OCI-LY1 (cell line): ENCODE data around the gene LBX1.

Experiments
- H2AFZ ChIP-seq: fragments of 200-600 bp; sonication (generic), shearing (Covaris generic); 2 replicates; pipeline ENCODE4 v1.6.0; 2014; ENCODE audit warnings: antibody characterized with exemption, mild to moderate bottlenecking, low read length
- H3F3A ChIP-seq: fragments of 200-600 bp; sonication (generic), shearing (Covaris generic); 2 replicates; pipeline ENCODE4 v1.6.0; 2014; ENCODE audit warnings: mild to moderate bottlenecking, antibody characterized with exemption, low read length, moderate library complexity; ENCODE audit not compliant: insufficient read depth
- H3K27ac ChIP-seq: fragments of 200-600 bp; sonication (generic); 2 replicates; pipeline ENCODE4 v1.5.1; 2014; ENCODE audit warnings: low read length, mixed run types, mild to moderate bottlenecking, low read depth; ENCODE audit not compliant: poor library complexity, severe bottlenecking
- H3K27me3 ChIP-seq: fragments of 200-600 bp; sonication (generic); 2 replicates; pipeline ENCODE4 v1.6.0; 2014; ENCODE audit warnings: antibody characterized with exemption, mild to moderate bottlenecking, low read length, moderate library complexity; ENCODE audit not compliant: insufficient read depth
- H3K36me3 ChIP-seq: fragments of 200-600 bp; sonication (generic); 2 replicates; pipeline ENCODE4 v1.6.1; 2014; ENCODE audit warnings: mild to moderate bottlenecking, antibody characterized with exemption, low read length, moderate library complexity, mixed read lengths; ENCODE audit not compliant: insufficient read depth
- H3K4me1 ChIP-seq: fragments of 200-600 bp; sonication (generic); 2 replicates; pipeline ENCODE4 v1.5.1; 2014; ENCODE audit warnings: mild to moderate bottlenecking, low read length, moderate library complexity; ENCODE audit not compliant: insufficient read depth, severe bottlenecking
- H3K4me2 ChIP-seq: fragments of 200-600 bp; sonication (generic), shearing (Covaris generic); 2 replicates; pipeline ENCODE4 v1.6.1; 2014; ENCODE audit warnings: low read length
- H3K4me3 ChIP-seq: fragments of 200-600 bp; sonication (generic); 2 replicates; pipeline ENCODE4 v1.5.1; 2014; ENCODE audit warnings: low read length, low read depth, mild to moderate bottlenecking, mixed read lengths; ENCODE audit not compliant: poor library complexity, severe bottlenecking
- H3K79me2 ChIP-seq: fragments of 200-600 bp; shearing (Covaris generic); 2 replicates; pipeline ENCODE4 v1.6.1; 2016; ENCODE audit warnings: mixed run types, low read length, mixed read lengths; ENCODE audit not compliant: insufficient read depth
- H3K9ac ChIP-seq: fragments of 200-600 bp; sonication (generic), shearing (Covaris generic); 2 replicates; pipeline ENCODE4 v1.6.1; 2014; ENCODE audit warnings: mild to moderate bottlenecking, low read length, mixed read lengths
- H3K9me2 ChIP-seq: fragments of 200-600 bp; sonication (generic), shearing (Covaris generic); 2 replicates; pipeline ENCODE4 v1.6.1; 2014; ENCODE audit warnings: low read depth, mild to moderate bottlenecking, low read length, mixed read lengths
- H3K9me3 ChIP-seq: fragments of 200-600 bp; shearing (Covaris generic); 2 replicates; pipeline ENCODE4 v1.6.1; 2014; ENCODE audit warnings: low read length, mixed read lengths
- H4K20me1 ChIP-seq: fragments of 200-600 bp; sonication (generic), shearing (Covaris generic); 2 replicates; pipeline ENCODE4 v1.6.0; 2016; ENCODE audit warnings: mild to moderate bottlenecking, low read length; ENCODE audit not compliant: insufficient read depth
- CTCF ChIP-seq: fragments of 200-600 bp; sonication (generic), shearing (Covaris generic); IDR thresholded peaks from 2 replicates; pipeline ENCODE4 v1.5.1; 2017; ENCODE audit warnings: mild to moderate bottlenecking, antibody characterized with exemption, low read length, moderate library complexity, mixed read lengths
- EZH2 ChIP-seq: fragments of 200-600 bp; sonication (generic), shearing (Covaris generic); IDR thresholded peaks from 2 replicates; pipeline ENCODE4 v1.8.0; 2017; ENCODE audit warnings: borderline replicate concordance, mixed run types, mild to moderate bottlenecking, antibody characterized with exemption, low read length, moderate library complexity, mixed read lengths

The LBX1 gene

GRCh38 chr10:101222683-101223273 lies 6.5 kb downstream of the LBX1 start:
- no peaks in the 10 kb centered on the region for H4K20me1 ChIP-seq
- H3F3A ChIP-seq: no peaks in the 10 kb centered on the region
- no peak overlapping the region for H3K4me2 ChIP-seq
- no peaks in the 10 kb centered on the region for H3K9me3 ChIP-seq
- no peaks in the 10 kb centered on the region for H3K27me3 ChIP-seq
- no peaks in the 10 kb centered on the region for H3K79me2 ChIP-seq
- no peaks in the 10 kb centered on the region for H3K4me1 ChIP-seq
- no peak overlapping the region for H2AFZ ChIP-seq
- no peak overlapping the region for H3K27ac ChIP-seq
- H3K9ac ChIP-seq: no peak overlapping the region
- H3K36me3 ChIP-seq: no peaks in the 10 kb centered on the region
- no peaks in the 10 kb centered on the region for H3K9me2 ChIP-seq
- no peak overlapping the region for H3K4me3 ChIP-seq
- TF ChIP-seq EZH2: no peak
- no peak for TF ChIP-seq CTCF

- Histone ChIP-seq H3K9me3 (no peaks in the 10 kb centered on the region), H3K9me2 (no peaks in the 10 kb centered on the region), H3K79me2 (no peaks in the 10 kb centered on the region), H3K27me3 (no peaks in the 10 kb centered on the region), H3K27ac (no peak overlapping the region), H4K20me1 (no peaks in the 10 kb centered on the region), H3K4me3 (no peak overlapping the region), H3K4me1 (no peaks in the 10 kb centered on the region), H3K4me2 (no peak overlapping the region), H3F3A (no peaks in the 10 kb centered on the region), H3K36me3 (no peaks in the 10 kb centered on the region), H2AFZ (no peak overlapping the region), H3K9ac (no peak overlapping the region)
- TF ChIP-seq CTCF: no peak
- no peak for TF ChIP-seq EZH2
These were observed 7.2 kb downstream of the LBX1 start for GRCh38 chr10:101221963-101222531.

GRCh38 chr10:101221549-101221948 lies 7.7 kb downstream of the LBX1 start:
- no peaks in the 10 kb centered on the region for H3K9me2 ChIP-seq
- no peak for TF ChIP-seq CTCF
- no peaks in the 10 kb centered on the region for H3K79me2 ChIP-seq
- H3K4me3 ChIP-seq: no peak overlapping the region
- H3K4me2 ChIP-seq: no peak overlapping the region
- H3K4me1 ChIP-seq: no peaks in the 10 kb centered on the region
- no peak overlapping the region for H3K27ac ChIP-seq
- H3K9ac ChIP-seq: no peak overlapping the region
- no peaks in the 10 kb centered on the region for H3K27me3 ChIP-seq
- no peaks in the 10 kb centered on the region for H3K9me3 ChIP-seq
- no peaks in the 10 kb centered on the region for H4K20me1 ChIP-seq
- no peak overlapping the region for H2AFZ ChIP-seq
- H3K36me3 ChIP-seq: no peaks in the 10 kb centered on the region
- no peaks in the 10 kb centered on the region for H3F3A ChIP-seq
